ENCODE results near the gene MUC5B. TPM values are rescaled to one million over a fixed set of nuclear protein-coding genes. Genes with fewer than 3 reads are reported as not detected.

MUC5B gene
- total and polyA plus RNA-seq, 2 of the 13 experiments (the other 11 are each of a cell fraction or from before 2014, with no cell fraction given), result 0.01 TPM; not detected in 1

DNA sequence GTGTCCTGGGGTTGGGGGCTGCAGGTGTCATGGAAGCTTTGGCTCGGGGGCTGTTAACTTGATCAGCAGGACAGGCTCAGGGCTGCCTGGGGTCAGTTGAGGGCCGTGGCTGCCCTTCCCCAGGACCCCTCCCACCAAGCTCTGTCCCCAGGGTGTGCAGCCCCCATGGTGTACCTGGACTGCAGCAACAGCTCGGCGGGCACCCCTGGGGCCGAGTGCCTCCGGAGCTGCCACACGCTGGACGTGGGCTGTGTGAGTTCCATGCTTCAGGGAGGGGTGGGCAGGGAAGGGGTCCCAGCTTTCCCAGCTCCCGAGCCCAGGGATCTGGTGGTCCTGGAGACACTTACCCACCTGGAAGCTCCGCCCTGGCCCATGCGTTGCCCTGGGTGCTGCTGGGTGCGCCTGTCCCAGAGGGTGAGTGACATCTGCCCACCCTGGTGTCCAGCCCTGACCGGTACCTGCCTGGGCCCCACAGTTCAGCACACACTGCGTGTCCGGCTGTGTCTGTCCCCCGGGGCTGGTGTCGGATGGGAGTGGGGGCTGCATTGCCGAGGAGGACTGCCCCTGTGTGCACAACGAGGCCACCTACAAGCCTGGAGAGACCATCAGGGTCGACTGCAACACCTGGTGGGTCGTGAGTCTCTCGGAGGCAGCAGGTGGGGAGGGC lies 11.3 kb downstream of the MUC5B start:
- DNase-seq (ENCODE audit: low spot score) (no peak), ATAC-seq (no peak), FAIRE-seq (no peak)
- Histone ChIP-seq H3K79me2 (ENCODE audit: insufficient read depth, low read length) (no peaks in the 10 kb centered on the region), H3K4me3 (replicated peaks in 1 of 3; ENCODE audit: insufficient read depth in 1 of 3, low read depth in 2 of 3, low read length in 3 of 3) (no peak overlapping the region), H3K36me3 (replicated peaks in 1 of 2; ENCODE audit: control insufficient read depth in 1 of 2, insufficient read depth in 2 of 2, low read length in 2 of 2) (no peaks in the 10 kb centered on the region), H3K9me3 (ENCODE audit: low read length) (no peaks in the 10 kb centered on the region), H3K9ac (ENCODE audit: insufficient read depth, low read depth, low read length) (no peak overlapping the region), H3K4me1 (ENCODE audit: insufficient read depth, low read length) (no peaks in the 10 kb centered on the region), H3K27ac (ENCODE audit: extremely low read length, insufficient read depth, low read length) (no peak overlapping the region), H4K20me1 (ENCODE audit: insufficient read depth, low read length) (no peaks in the 10 kb centered on the region), H3K27me3 (ENCODE audit: control insufficient read depth in 1 of 2, insufficient read depth in 2 of 2, low read length in 2 of 2) (peaks cover 2 to 3% of the 10 kb centered on the region in 2 experiments; a peak in 3 of 5 replicates), H2AFZ (ENCODE audit: low read length) (no peak overlapping the region), H3K4me2 (ENCODE audit: low read depth, low read length) (no peak overlapping the region)
- POLR2A ChIA-PET, result no interaction called here
- WGBS (ENCODE audit: low lambda C conversion rate), result 50% methylated on average over 6 of the region's 22 CpGs
- intact Hi-C loops (cut with micrococcal nuclease; ENCODE audit: unreplicated experiment), result no loop called here
- TF ChIP-seq ZNF550 (CRISPR knock-in tag; IDR thresholded peaks at IDR 0.05; ENCODE audit: borderline replicate concordance), result no peak
- in situ Hi-C loops (cut with HindIII; ENCODE audit: extremely low pct_ligation_motif_present, low pct_unique_long_range_greater_than_20kb), result no loop called here
- no TSS peak for BruUV-seq (replicated peaks)
- CTCF ChIA-PET (ENCODE audit: low intra/inter-chr PET ratio, low total read pairs), result interaction anchor here (1.2 kb wide), 1 partner anchor 31 kb away, joined by 4 read pairs; no protein-coding TSS in a partner anchor

DNA sequence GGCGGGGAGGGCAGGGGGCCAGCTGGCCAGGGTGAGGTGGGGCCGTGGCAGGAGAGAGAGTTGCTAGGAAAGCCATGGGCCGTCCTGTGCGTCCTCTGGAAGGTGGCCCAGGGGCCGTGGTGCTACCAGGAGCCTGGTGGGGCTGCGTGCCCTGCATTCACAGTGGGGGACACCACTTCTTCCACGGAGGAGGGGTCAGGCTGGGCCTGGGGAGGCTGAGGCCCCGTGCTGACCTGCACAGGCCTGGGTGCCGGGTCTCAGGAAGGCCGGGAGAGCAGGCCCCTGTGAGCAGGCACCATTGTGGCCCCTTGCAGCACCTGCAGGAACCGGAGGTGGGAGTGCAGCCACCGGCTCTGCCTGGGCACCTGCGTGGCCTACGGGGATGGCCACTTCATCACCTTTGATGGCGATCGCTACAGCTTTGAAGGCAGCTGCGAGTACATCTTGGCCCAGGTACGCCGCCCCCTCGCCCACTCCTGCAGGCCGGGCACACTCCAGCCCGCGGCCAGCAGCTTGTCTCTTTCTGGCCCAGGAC lies 12.0 kb downstream of the MUC5B start:
- ChIA-PET CTCF (ENCODE audit: low intra/inter-chr PET ratio, low total read pairs) (no interaction called here), POLR2A (no interaction called here)
- Histone ChIP-seq H2AFZ (ENCODE audit: low read length) (no peak overlapping the region), H3K4me1 (ENCODE audit: insufficient read depth, low read length) (no peaks in the 10 kb centered on the region), H3K4me2 (ENCODE audit: low read depth, low read length) (no peak overlapping the region), H3K4me3 (replicated peaks in 1 of 3; ENCODE audit: insufficient read depth in 1 of 3, low read depth in 2 of 3, low read length in 3 of 3) (no peak overlapping the region), H4K20me1 (ENCODE audit: insufficient read depth, low read length) (no peaks in the 10 kb centered on the region), H3K9me3 (ENCODE audit: low read length) (no peaks in the 10 kb centered on the region), H3K9ac (ENCODE audit: insufficient read depth, low read depth, low read length) (no peak overlapping the region), H3K27ac (ENCODE audit: extremely low read length, insufficient read depth, low read length) (no peak overlapping the region), H3K79me2 (ENCODE audit: insufficient read depth, low read length) (no peaks in the 10 kb centered on the region), H3K27me3 (ENCODE audit: control insufficient read depth in 1 of 2, insufficient read depth in 2 of 2, low read length in 2 of 2) (peaks cover 2 to 3% of the 10 kb centered on the region in 2 experiments; a peak in 3 of 5 replicates), H3K36me3 (replicated peaks in 1 of 2; ENCODE audit: control insufficient read depth in 1 of 2, insufficient read depth in 2 of 2, low read length in 2 of 2) (no peaks in the 10 kb centered on the region)
- FAIRE-seq (no peak), ATAC-seq (no peak), DNase-seq (ENCODE audit: low spot score) (no peak)
- intact Hi-C loops (cut with micrococcal nuclease; ENCODE audit: unreplicated experiment), result no loop called here
- in situ Hi-C loops (cut with HindIII; ENCODE audit: extremely low pct_ligation_motif_present, low pct_unique_long_range_greater_than_20kb), result no loop called here
- BruUV-seq (replicated peaks), result no TSS peak
- 30% methylated on average over 3 of the region's 23 CpGs for WGBS (ENCODE audit: low lambda C conversion rate)
- no peak for TF ChIP-seq ZNF207 (IDR thresholded peaks at IDR 0.05; ENCODE audit: borderline replicate concordance)
- TF ChIP-seq MAFF (IDR thresholded peaks at IDR 0.05; ENCODE audit: low read depth, low read length), result no peak
- TF ChIP-seq RBFOX2 (IDR thresholded peaks at IDR 0.05; ENCODE audit: low read depth, low read length), result no peak
- TF ChIP-seq, protein P1, sequence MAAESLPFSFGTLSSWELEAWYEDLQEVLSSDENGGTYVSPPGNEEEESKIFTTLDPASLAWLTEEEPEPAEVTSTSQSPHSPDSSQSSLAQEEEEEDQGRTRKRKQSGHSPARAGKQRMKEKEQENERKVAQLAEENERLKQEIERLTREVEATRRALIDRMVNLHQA (CRISPR knock-in tag; IDR thresholded peaks at IDR 0.05), result no peak
- TF ChIP-seq RFX5 (IDR thresholded peaks at IDR 0.05; ENCODE audit: low read depth, low read length), result no peak
- no peak for TF ChIP-seq ZNF709 (CRISPR knock-in tag; IDR thresholded peaks at IDR 0.05)
- no peak for TF ChIP-seq PRDM10 (CRISPR knock-in tag; IDR thresholded peaks at IDR 0.05; ENCODE audit: low read depth)
- TF ChIP-seq ZNF883 (CRISPR knock-in tag; IDR thresholded peaks at IDR 0.05; ENCODE audit: not compliant biosample characterization), result no peak
- TF ChIP-seq ZNF775 (CRISPR knock-in tag; IDR thresholded peaks at IDR 0.05; ENCODE audit: borderline replicate concordance), result no peak
- no peak for TF ChIP-seq TAF15 (IDR thresholded peaks at IDR 0.05; ENCODE audit: low read depth, low read length, poor library complexity, severe bottlenecking)
- TF ChIP-seq, protein P2, sequence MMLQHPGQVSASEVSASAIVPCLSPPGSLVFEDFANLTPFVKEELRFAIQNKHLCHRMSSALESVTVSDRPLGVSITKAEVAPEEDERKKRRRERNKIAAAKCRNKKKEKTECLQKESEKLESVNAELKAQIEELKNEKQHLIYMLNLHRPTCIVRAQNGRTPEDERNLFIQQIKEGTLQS (CRISPR knock-in tag; IDR thresholded peaks at IDR 0.05), result no peak
- no peak for TF ChIP-seq ZNF768 (CRISPR knock-in tag; IDR thresholded peaks at IDR 0.05)
- TF ChIP-seq ZNF331 (CRISPR knock-in tag; IDR thresholded peaks at IDR 0.05), result no peak

All from HepG2 (cell line).